ENCODE data around the gene VDR.
A peak's percentile ranks its signal among the peaks of the same experiment; 100 is the strongest.

Gene VDR

GRCh38 chr12:47839214-47839876 lies 65.4 kb downstream of the VDR start:
- no peak overlapping the region for H3K27ac ChIP-seq
- H3K4me3 ChIP-seq, result no peak overlapping the region

- H3K4me3 ChIP-seq, result no peak overlapping the region
- peak overlapping the region in 1 of 21 experiments; percentile 49 for H3K27ac ChIP-seq
Observed at GRCh38 chr12:47838286-47838931, 66.4 kb downstream of the VDR start.

GRCh38 chr12:47837190-47838171 lies 67.3 kb downstream of the VDR start:
- no peak overlapping the region for H3K4me3 ChIP-seq
- peak overlapping the region in 1 of 21 experiments; percentile 49 for H3K27ac ChIP-seq

- no peak overlapping the region for H3K4me3 ChIP-seq
- peak overlapping the region in 4 of 21 experiments; percentile 12 to 50 (median 28) for H3K27ac ChIP-seq
Observed at GRCh38 chr12:47835831-47836155, 69.0 kb downstream of the VDR start.

GRCh38 chr12:47835006-47835830 lies 69.6 kb downstream of the VDR start:
- Histone ChIP-seq H3K27ac (peak overlapping the region in 6 of 21 experiments; percentile 10 to 50 (median 14)), H3K4me3 (no peak overlapping the region)

- Histone ChIP-seq H3K27ac (peak overlapping the region in 6 of 21 experiments; percentile 10 to 82 (median 26)), H3K4me3 (no peak overlapping the region)
Observed at GRCh38 chr12:47834199-47834903, 70.4 kb downstream of the VDR start.

- Histone ChIP-seq H3K4me3 (no peak overlapping the region), H3K27ac (peak overlapping the region in 10 of 21 experiments; percentile 18 to 83 (median 66))
Observed at GRCh38 chr12:47833591-47834012, 71.2 kb downstream of the VDR start.

- no peak overlapping the region for H3K4me3 ChIP-seq
- peak overlapping the region in 14 of 21 experiments; percentile 2 to 83 (median 61) for H3K27ac ChIP-seq
Observed at GRCh38 chr12:47832263-47832933, 72.4 kb downstream of the VDR start.

GRCh38 chr12:47829584-47829983 lies 75.2 kb downstream of the VDR start:
- H3K4me3 ChIP-seq, result no peak overlapping the region
- peak overlapping the region in 20 of 21 experiments; percentile 12 to 97 (median 84) for H3K27ac ChIP-seq

GRCh38 chr12:47828976-47829482 lies 75.8 kb downstream of the VDR start:
- Histone ChIP-seq H3K4me3 (no peak overlapping the region), H3K27ac (peak overlapping the region in 20 of 21 experiments; percentile 12 to 97 (median 84))

- H3K27ac ChIP-seq, result peak overlapping the region in 20 of 21 experiments; percentile 37 to 97 (median 84)
- no peak overlapping the region for H3K4me3 ChIP-seq
Observed at GRCh38 chr12:47828008-47828975, 76.5 kb downstream of the VDR start.

- H3K4me3 ChIP-seq, result no peak overlapping the region
- H3K27ac ChIP-seq, result peak overlapping the region in 17 of 21 experiments; percentile 16 to 97 (median 78)
Observed at GRCh38 chr12:47825173-47825639, 79.6 kb downstream of the VDR start.

- H3K4me3 ChIP-seq, result no peak overlapping the region
- peak overlapping the region in 17 of 21 experiments; percentile 16 to 97 (median 78) for H3K27ac ChIP-seq
Observed at GRCh38 chr12:47824635-47825034, 80.2 kb downstream of the VDR start.

- Histone ChIP-seq H3K27ac (peak overlapping the region in 17 of 21 experiments; percentile 16 to 97 (median 78)), H3K4me3 (no peak overlapping the region)
Observed at GRCh38 chr12:47824198-47824597, 80.6 kb downstream of the VDR start.

- H3K27ac ChIP-seq, result peak overlapping the region in 16 of 21 experiments; percentile 42 to 99 (median 90)
- no peak overlapping the region for H3K4me3 ChIP-seq
Observed at GRCh38 chr12:47823422-47824086, 81.2 kb downstream of the VDR start.

GRCh38 chr12:47822863-47823262 lies 81.9 kb downstream of the VDR start:
- H3K27ac ChIP-seq, result peak overlapping the region in 15 of 21 experiments; percentile 27 to 99 (median 97)
- H3K4me3 ChIP-seq, result no peak overlapping the region

All from skin epidermis (tissue), 12 donors.